Ovary (tissue), 3 donors: Measurements from ENCODE around the gene KRT33B.

Experiments
- EP300 ChIP-seq: sonication (generic); formaldehyde crosslinking; IDR thresholded peaks from one replicate; pipeline ENCODE4 v1.6.1; 2017; ENCODE audit warnings: antibody characterized with exemption
- POLR2A ChIP-seq: fragments of 450-650 bp; IDR thresholded peaks from one replicate; pipeline ENCODE4 v1.6.1; 2017; ENCODE audit warnings: antibody characterized with exemption, mild to moderate bottlenecking, moderate library complexity
- TF ChIP-seq, protein P1 (sequence below), 3 donors: fragments of 450-650 bp in 2 of 3; fragments of 200-600 bp in 1 of 3; IDR thresholded peaks; one replicate each; pipeline versions ENCODE4 v1.5.1 to v1.8.0; 2016 to 2022; ENCODE audit warnings: antibody characterized with exemption in 3 of 3, mild to moderate bottlenecking in 1 of 3
- donor health status: DM: no; HTN: no; CAD: no.

DNA sequence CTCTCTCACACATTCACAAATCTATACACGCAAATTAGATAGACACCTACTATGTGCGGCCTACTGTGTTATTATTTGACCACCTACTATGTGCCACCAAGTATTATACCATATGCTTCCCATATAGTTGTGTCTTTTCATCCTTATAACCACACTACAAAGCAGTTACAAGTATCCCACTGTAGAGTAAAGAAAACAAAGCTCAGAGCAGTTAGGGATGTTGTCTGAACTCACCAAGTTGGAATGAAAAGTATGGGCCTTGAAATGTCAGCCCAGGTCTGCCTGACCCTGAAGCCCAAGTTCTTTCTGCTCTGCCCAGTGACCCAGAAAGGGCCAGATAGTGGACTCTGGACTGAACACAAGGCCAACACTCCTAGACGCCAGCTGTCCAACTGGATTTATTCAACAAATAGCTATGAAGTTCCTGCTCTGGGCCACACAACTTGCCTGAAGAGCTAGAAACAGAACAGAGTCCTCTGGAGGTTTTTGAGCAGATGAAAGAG is 46.3 kb upstream of the KRT33B start:
- TF ChIP-seq, protein P1, sequence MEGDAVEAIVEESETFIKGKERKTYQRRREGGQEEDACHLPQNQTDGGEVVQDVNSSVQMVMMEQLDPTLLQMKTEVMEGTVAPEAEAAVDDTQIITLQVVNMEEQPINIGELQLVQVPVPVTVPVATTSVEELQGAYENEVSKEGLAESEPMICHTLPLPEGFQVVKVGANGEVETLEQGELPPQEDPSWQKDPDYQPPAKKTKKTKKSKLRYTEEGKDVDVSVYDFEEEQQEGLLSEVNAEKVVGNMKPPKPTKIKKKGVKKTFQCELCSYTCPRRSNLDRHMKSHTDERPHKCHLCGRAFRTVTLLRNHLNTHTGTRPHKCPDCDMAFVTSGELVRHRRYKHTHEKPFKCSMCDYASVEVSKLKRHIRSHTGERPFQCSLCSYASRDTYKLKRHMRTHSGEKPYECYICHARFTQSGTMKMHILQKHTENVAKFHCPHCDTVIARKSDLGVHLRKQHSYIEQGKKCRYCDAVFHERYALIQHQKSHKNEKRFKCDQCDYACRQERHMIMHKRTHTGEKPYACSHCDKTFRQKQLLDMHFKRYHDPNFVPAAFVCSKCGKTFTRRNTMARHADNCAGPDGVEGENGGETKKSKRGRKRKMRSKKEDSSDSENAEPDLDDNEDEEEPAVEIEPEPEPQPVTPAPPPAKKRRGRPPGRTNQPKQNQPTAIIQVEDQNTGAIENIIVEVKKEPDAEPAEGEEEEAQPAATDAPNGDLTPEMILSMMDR (IDR thresholded peaks at IDR 0.05), result no peak
- no peak for TF ChIP-seq POLR2A
- no peak for TF ChIP-seq EP300
